ENCODE results near the gene ZNF546.
"Not testable (repeated sequence)": the region's sequence is repeated elsewhere in the genome, so short reads cannot be mapped to it uniquely, and the experiment has no call there.

ZNF546 gene

DNA sequence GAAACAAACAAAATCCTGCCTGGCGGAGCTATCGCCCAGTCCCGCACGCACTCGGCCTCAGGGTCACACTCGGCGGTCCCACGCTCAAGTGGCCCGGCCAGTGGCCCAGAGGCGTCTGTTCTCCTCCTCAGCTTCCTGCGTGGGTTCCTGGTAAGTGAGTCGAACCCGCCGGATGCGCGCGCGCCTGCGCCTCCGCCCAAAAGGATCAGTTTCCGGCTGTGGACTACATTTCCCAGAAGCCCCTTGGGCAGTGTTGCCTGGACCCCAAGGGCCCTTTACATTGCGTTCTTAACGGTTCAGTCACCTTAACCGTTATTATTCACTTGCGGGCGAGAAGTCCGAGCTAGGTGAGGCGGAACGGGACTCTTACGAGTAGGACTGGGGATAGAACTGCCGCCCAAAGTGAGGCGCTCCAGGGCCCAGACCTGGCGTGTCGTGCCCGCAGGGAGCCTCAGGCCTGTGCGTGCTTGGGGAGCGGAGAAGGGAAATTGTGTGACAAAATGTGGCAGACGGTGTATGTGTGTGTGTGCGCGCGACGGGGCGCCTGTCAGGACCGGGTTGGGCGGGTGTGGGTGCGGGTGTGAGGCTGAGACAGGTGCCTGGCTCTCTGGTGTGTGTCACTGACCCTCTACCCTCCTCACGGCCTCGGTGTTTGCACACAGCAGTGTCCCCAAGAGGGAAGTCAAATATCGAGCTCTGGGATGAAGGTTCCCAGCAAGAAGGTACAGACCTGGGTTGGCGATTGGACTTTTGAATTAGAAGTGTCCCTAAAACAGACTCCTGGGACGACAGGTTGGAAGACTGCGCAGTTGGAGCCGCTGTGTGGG is at the start of gene ZNF546:
TSS of gene ZNF546 (plus strand) at position 250 of the 827 bp plus-strand sequence. CDS start 1,267 bp downstream, outside the sequence.
- TF ChIP-seq, protein P1, sequence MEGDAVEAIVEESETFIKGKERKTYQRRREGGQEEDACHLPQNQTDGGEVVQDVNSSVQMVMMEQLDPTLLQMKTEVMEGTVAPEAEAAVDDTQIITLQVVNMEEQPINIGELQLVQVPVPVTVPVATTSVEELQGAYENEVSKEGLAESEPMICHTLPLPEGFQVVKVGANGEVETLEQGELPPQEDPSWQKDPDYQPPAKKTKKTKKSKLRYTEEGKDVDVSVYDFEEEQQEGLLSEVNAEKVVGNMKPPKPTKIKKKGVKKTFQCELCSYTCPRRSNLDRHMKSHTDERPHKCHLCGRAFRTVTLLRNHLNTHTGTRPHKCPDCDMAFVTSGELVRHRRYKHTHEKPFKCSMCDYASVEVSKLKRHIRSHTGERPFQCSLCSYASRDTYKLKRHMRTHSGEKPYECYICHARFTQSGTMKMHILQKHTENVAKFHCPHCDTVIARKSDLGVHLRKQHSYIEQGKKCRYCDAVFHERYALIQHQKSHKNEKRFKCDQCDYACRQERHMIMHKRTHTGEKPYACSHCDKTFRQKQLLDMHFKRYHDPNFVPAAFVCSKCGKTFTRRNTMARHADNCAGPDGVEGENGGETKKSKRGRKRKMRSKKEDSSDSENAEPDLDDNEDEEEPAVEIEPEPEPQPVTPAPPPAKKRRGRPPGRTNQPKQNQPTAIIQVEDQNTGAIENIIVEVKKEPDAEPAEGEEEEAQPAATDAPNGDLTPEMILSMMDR (IDR thresholded peaks at IDR 0.05; ENCODE audit: control insufficient read depth, extremely low read depth, insufficient read depth), result no peak
- H3K4me3 ChIP-seq (ENCODE audit: low read depth, low read length), result peak within 1 kb of the TSS; percentile 61
- peak; percentile 60 for DNase-seq (ENCODE audit: low read depth)

DNA sequence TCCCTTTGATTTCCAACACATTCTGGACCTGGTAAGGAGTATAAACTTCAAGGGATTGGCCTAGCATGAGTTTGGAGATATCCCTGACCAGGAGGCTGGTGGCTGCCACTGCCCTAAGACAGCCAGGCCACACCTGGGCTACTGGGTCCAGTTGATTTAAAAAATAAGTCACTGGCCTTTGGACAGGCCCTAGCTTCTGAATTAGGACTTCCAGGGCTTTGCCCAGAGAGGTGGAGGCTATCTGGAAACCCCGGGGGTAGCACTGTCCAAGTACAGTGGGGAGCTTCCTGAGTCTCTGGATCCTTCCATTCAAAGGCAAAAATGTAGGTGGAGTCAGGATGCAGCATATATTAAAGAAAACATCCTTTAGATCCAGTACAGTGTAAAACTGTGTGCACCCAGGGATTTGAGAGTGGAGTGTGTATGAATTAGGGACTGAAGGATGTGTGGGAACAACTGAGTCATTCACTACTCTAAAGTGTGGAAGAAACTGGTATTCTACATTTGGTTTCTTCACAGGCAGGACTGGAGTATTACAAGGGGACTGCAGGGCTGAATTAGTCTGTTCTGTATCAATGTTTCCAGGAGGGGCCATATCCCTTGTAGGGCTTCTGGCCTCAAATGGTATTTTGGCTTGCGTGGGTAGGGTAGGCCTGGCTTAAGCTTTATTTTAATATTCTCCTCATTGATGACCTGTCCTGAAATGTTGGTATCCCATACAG is 47.7 kb upstream of the ZNF546 start:
- DNase-seq (ENCODE audit: low read depth), result no peak
- H3K4me3 ChIP-seq (ENCODE audit: low read depth, low read length), result no peak overlapping the region
- TF ChIP-seq, protein P1 (IDR thresholded peaks at IDR 0.05; ENCODE audit: control insufficient read depth, extremely low read depth, insufficient read depth), result no peak

DNA sequence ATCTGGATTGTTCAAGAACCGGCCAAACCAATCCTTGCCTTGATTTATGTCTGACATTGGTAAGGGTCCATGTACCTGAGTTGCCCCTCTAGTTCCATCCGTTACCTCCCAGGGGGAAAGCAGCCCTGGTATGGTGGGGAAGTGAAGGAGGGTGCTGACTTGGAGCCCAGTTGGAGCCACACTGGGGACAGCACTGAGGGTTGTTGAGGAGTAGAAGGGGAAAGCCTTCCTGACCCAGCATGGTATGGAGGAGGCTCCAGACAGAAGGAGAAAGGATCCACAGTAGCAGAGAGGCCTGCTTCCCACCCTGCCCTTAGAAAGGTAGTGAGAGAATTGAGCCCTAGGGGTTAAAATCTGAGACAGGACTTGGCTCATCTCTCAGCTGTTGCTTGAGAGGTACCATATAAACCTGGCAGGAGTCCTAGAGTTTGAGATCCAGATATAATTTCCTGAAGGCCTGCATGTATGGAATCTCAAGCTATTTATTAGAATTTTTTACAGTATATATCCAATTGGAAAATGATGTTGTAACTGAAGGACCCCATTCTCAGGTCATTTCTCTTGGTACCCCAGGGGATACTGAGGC is 45.7 kb upstream of the ZNF546 start:
- DNase-seq (ENCODE audit: low read depth), result no peak
- H3K4me3 ChIP-seq (ENCODE audit: low read depth, low read length), result no peak overlapping the region
- TF ChIP-seq, protein P1 (IDR thresholded peaks at IDR 0.05; ENCODE audit: control insufficient read depth, extremely low read depth, insufficient read depth), result no peak

DNA sequence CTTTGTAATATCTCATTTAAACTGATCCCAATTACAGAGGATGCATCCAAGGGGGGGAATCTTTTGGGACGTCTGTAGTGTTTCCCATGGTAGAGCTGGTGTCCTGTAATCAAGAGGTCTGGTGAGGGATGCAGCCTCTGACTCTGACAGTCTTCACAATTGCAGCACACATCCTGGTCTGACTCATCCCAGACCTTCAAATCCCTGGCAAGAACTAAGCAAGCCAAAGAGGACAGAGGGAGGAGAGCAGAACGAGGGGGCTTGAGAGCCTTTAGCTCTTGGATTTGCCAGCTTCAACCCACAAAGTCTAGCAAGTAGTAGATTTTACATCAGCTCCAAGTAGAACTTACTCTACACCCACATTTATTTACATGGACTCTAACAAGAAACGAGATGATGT is 45.2 kb upstream of the ZNF546 start:
- no peak overlapping the region for H3K4me3 ChIP-seq (ENCODE audit: low read depth, low read length)
- DNase-seq (ENCODE audit: low read depth), result no peak
- TF ChIP-seq, protein P1 (IDR thresholded peaks at IDR 0.05; ENCODE audit: control insufficient read depth, extremely low read depth, insufficient read depth), result no peak

DNA sequence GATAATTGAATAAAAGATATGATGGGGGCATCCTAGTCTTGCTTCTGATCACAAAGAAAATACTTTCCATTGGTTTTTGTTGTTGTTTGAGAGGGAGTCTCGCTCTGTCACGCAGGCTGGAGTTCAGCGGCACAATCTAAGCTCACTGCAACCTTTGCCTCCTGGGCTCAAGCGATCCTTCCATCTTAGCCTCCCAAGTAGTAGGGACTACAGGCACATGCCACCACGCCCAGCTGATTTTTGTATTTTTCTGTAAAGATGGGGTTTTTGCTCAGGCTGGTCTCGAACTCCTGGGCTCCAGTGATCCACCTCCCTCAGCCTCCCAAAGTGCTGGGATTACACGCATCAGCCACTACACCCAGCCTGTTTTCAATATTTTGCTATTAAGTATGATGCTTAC is 42.9 kb upstream of the ZNF546 start:
- no peak for DNase-seq (ENCODE audit: low read depth)
- H3K4me3 ChIP-seq (ENCODE audit: low read depth, low read length), result no peak overlapping the region
- TF ChIP-seq, protein P1 (IDR thresholded peaks at IDR 0.05; ENCODE audit: control insufficient read depth, extremely low read depth, insufficient read depth), result no peak

DNA sequence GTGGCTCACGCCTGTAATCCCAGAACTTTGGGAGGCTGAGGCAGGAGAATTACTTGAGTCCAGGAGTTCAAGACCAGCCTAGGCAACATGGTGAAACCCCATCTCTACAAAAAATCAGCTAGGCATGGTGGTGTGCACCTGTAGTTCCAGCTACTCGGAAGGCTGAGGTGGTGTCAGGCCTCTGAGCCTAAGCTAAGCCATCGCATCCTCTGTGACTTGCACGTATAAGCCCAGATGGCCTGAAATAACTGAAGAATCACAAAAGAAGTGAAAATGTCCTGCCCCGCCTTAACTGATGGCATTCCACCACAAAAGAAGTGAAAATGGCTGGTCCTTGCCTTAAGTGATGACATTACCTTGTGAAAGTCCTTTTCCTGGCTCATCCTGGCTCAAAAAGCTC is 39.0 kb upstream of the ZNF546 start:
- not testable (repeated sequence) for DNase-seq (ENCODE audit: low read depth); H3K4me3 ChIP-seq (ENCODE audit: low read depth, low read length)

DNA sequence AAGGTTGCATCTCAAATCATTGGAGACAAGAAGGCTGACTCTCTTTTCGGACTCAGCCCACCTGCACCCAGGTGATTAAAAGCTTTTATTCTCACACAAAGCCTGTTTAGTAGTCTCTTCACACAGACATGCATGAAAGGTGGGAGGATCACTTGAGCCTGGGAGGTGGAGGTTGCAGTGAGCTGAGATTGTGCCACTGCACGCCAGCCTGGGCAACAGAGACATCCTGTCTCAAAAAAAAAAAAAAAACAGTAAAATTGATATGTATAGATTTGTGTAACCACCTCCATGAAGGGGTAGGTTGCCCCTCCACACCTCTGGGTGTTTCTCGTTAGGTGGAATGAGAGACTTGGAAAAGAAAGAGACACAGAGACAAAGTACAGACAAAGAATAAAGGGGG is 37.9 kb upstream of the ZNF546 start:
- not testable (repeated sequence) for DNase-seq (ENCODE audit: low read depth)

DNA sequence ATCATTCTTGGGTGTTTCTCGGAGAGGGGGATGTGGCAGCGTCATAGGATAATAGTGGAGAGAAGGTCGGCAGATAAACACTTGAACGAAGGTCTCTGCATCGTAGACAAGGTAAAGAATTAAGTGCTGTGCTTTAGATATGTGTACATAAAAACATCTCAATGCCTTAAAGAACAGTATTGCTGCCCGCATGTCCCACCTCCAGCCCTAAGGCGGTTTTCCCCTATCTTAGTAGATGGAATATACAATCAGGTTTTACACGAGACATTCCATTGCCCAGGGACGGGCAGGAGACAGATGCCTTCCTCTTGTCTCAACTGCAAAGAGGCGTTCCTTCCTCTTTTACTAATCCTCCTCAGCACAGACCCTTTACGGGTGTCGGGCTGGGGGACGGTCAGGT is 37.5 kb upstream of the ZNF546 start:
- DNase-seq (ENCODE audit: low read depth); H3K4me3 ChIP-seq (ENCODE audit: low read depth, low read length): not testable (repeated sequence)

More for the DNA sequence above, 37.9 kb upstream of the ZNF546 start:
- H3K4me3 ChIP-seq (ENCODE audit: low read depth, low read length), result not testable (repeated sequence)

All from LNCaP clone FGC (cell line).